Upper lobe of left lung (tissue), 4 donors: ENCODE results near the gene BSPRY.

Experiments
- EP300 ChIP-seq, 4 donors: sonication (generic); formaldehyde crosslinking; IDR thresholded peaks; one replicate each; pipeline ENCODE4 v1.5.1; 2017; ENCODE audit warnings: antibody characterized with exemption in 4 of 4, control low read depth in 2 of 4
- POLR2A ChIP-seq, 4 donors: fragments of 450-650 bp; IDR thresholded peaks; one replicate each; pipeline ENCODE4 v1.5.1; 2016 to 2017; ENCODE audit warnings: antibody characterized with exemption in 4 of 4, mild to moderate bottlenecking in 2 of 4
- POLR2AphosphoS5 ChIP-seq, 2 donors: sonication (generic); formaldehyde crosslinking; IDR thresholded peaks; one replicate each; pipeline ENCODE4 v1.5.1; 2017; ENCODE audit warnings: antibody characterized with exemption in 2 of 2
- TF ChIP-seq, protein P1 (sequence below), 6 experiments: fragments of 450-650 bp in 4 of 6; fragments of 200-600 bp in 2 of 6; sonication (generic) in 2 of 6; IDR thresholded peaks; one replicate each; pipeline ENCODE4 v1.5.1; 2016 to 2019; ENCODE audit warnings: antibody characterized with exemption in 6 of 6

DNA sequence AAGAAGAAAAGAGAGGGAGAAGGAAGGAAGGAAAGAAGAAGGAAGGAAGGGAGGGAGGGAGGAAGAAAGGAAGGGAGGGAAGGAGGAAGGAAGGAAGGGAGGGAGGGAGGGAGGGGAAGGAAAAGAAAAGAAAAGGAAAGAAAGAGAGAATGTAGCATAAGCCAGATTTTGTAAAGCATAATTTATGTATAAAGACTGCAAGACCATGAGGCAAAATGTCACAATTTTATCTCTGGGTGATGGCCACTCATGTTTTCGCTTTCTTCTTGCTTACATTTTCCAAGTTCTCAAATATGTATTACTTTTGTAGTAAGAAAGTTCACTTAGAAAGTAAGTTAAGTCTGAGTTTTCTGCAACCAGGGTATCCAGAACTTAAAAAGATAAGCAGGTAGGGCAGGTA, 42.8 kb upstream of the BSPRY start:
- TF ChIP-seq POLR2AphosphoS5 (IDR thresholded peaks at IDR 0.05) (no peak), POLR2A (IDR thresholded peaks at IDR 0.05) (no peak), EP300 (IDR thresholded peaks at IDR 0.05) (no peak)
- TF ChIP-seq, protein P1, sequence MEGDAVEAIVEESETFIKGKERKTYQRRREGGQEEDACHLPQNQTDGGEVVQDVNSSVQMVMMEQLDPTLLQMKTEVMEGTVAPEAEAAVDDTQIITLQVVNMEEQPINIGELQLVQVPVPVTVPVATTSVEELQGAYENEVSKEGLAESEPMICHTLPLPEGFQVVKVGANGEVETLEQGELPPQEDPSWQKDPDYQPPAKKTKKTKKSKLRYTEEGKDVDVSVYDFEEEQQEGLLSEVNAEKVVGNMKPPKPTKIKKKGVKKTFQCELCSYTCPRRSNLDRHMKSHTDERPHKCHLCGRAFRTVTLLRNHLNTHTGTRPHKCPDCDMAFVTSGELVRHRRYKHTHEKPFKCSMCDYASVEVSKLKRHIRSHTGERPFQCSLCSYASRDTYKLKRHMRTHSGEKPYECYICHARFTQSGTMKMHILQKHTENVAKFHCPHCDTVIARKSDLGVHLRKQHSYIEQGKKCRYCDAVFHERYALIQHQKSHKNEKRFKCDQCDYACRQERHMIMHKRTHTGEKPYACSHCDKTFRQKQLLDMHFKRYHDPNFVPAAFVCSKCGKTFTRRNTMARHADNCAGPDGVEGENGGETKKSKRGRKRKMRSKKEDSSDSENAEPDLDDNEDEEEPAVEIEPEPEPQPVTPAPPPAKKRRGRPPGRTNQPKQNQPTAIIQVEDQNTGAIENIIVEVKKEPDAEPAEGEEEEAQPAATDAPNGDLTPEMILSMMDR (IDR thresholded peaks at IDR 0.05) = no peak
